Endodermal cell (in vitro differentiated cells): ENCODE data around the gene CLEC1A. TPM values are rescaled to one million over a fixed set of nuclear protein-coding genes. Genes with fewer than 3 reads are reported as not detected.

ENCODE experiments used
- DNase-seq: peaks from one replicate; pipeline ENCODE4 v3.0.0-alpha.2; 2017
- H3K27ac ChIP-seq: 2 replicates; pipeline ENCODE4 v1.5.1; 2013; ENCODE audit warnings: mild to moderate bottlenecking, low read depth, low read length, moderate library complexity
- H3K27me3 ChIP-seq: 2 replicates; pipeline ENCODE4 v1.6.1; 2013; ENCODE audit warnings: mild to moderate bottlenecking, low read length, moderate library complexity; ENCODE audit not compliant: insufficient read depth, control insufficient read depth, poor library complexity, severe bottlenecking
- H3K36me3 ChIP-seq: 2 replicates; pipeline ENCODE4 v1.7.0; 2013; ENCODE audit warnings: mild to moderate bottlenecking, low read length, moderate library complexity; ENCODE audit not compliant: control insufficient read depth, insufficient read depth
- H3K4me1 ChIP-seq: one replicate; pipeline ENCODE4 v1.7.0; 2013; ENCODE audit warnings: low read length; ENCODE audit not compliant: control insufficient read depth, insufficient read depth
- H3K4me3 ChIP-seq: 2 replicates; pipeline ENCODE4 v1.5.1; 2013; ENCODE audit warnings: mild to moderate bottlenecking, low read length, moderate library complexity
- H3K9ac ChIP-seq: 2 replicates; pipeline ENCODE4 v1.6.1; 2013; ENCODE audit warnings: mild to moderate bottlenecking, low read length, moderate library complexity; ENCODE audit not compliant: poor library complexity, severe bottlenecking; ENCODE audit errors: extremely low read depth
- H3K9me3 ChIP-seq: 2 replicates; pipeline ENCODE4 v1.6.1; 2013; ENCODE audit warnings: mild to moderate bottlenecking, low read length, moderate library complexity; ENCODE audit not compliant: control insufficient read depth
- H3K27ac Mint-ChIP-seq: 2 replicates; pipeline ENCODE4 v1.8.0; 2020; ENCODE audit warnings: mixed read lengths
- H3K27me3 Mint-ChIP-seq: 2 replicates; pipeline ENCODE4 v1.8.0; 2021; ENCODE audit warnings: mild to moderate bottlenecking, mixed read lengths; ENCODE audit not compliant: insufficient read depth
- H3K36me3 Mint-ChIP-seq: 2 replicates; pipeline ENCODE4 v1.8.0; 2020; ENCODE audit warnings: low read depth, mixed read lengths
- H3K4me1 Mint-ChIP-seq: 2 replicates; pipeline ENCODE4 v1.8.0; 2020; ENCODE audit warnings: mixed read lengths
- H3K4me3 Mint-ChIP-seq: 2 replicates; pipeline ENCODE4 v1.8.0; 2020; ENCODE audit warnings: mild to moderate bottlenecking, moderate library complexity, mixed read lengths
- H3K9me3 Mint-ChIP-seq: 2 replicates; pipeline ENCODE4 v1.8.0; 2020; ENCODE audit warnings: mild to moderate bottlenecking, mixed read lengths
- WGBS, 2 experiments: methylation state at CpG; one replicate each; pipeline versions ENCODE4 v1.1.5 to v1.1.7; 2013; ENCODE audit warnings: missing lambda C conversion rate in 2 of 2, mixed read lengths in 1 of 2; ENCODE audit not compliant: insufficient coverage in 1 of 2, insufficient read length in 1 of 2; 5-methylcytosine and 5-hydroxymethylcytosine counted together
- total RNA-seq, 2 donors: library from RNA; stranded (reverse); fragmentation: NEBNext Ultra II Directional in 1 of 2; extraction: Animal tissue kit (Norgen Biotek cat#: 25700) in 1 of 2; gene quantifications; 2 replicates in 1 of 2; 3 replicates in 1 of 2; pipeline ENCODE4 v1.2.1, GENCODE V29; 2021
- TF ChIP-seq, protein P1 (sequence below): fragments of 200-600 bp; sonication (generic); conservative IDR thresholded peaks from 2 replicates; pipeline ENCODE4 v1.5.0; 2021; ENCODE audit warnings: antibody characterized with exemption, mild to moderate bottlenecking

The CLEC1A gene
- total RNA-seq, 2 donors from 2014 or later, result not detected

DNA sequence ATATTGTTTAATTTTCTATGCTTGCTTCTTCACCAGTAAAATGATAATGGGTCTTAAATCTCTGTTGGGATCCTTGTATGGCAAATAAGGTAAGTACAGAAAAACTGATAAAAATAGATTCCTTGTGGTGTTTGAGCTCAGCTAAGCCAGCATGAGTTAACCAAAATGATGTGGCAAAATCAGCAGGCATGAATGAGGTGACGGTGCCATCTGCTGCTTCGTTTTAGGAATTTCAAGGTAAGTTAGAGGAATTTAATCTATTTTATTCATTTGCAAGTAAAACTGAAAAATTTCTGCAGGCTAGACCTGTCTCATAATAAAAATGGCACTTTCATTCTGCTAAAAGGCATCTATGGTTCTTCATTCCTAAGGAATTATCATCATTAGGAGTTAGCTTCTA, 41.2 kb upstream of the CLEC1A start:
- DNase-seq, result peak; percentile 76
- no peaks in the 10 kb centered on the region for H3K27me3 ChIP-seq
- no peaks in the 10 kb centered on the region for H3K4me1 ChIP-seq
- 7 to 8% methylated on average over 2 of the region's 2 CpGs for WGBS, 2 experiments
- Mint-ChIP-seq H3K27me3 (no peaks in the 10 kb centered on the region), H3K4me1 (peaks cover 14% of the 10 kb centered on the region), H3K27ac (no peak overlapping the region), H3K4me3 (no peak overlapping the region), H3K36me3 (no peaks in the 10 kb centered on the region), H3K9me3 (peaks cover 4% of the 10 kb centered on the region)
- no peak overlapping the region for H3K4me3 ChIP-seq
- H3K27ac ChIP-seq, result no peak overlapping the region
- no peak overlapping the region for H3K9ac ChIP-seq
- TF ChIP-seq, protein P1, sequence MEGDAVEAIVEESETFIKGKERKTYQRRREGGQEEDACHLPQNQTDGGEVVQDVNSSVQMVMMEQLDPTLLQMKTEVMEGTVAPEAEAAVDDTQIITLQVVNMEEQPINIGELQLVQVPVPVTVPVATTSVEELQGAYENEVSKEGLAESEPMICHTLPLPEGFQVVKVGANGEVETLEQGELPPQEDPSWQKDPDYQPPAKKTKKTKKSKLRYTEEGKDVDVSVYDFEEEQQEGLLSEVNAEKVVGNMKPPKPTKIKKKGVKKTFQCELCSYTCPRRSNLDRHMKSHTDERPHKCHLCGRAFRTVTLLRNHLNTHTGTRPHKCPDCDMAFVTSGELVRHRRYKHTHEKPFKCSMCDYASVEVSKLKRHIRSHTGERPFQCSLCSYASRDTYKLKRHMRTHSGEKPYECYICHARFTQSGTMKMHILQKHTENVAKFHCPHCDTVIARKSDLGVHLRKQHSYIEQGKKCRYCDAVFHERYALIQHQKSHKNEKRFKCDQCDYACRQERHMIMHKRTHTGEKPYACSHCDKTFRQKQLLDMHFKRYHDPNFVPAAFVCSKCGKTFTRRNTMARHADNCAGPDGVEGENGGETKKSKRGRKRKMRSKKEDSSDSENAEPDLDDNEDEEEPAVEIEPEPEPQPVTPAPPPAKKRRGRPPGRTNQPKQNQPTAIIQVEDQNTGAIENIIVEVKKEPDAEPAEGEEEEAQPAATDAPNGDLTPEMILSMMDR, result peak; percentile 99
- H3K9me3 ChIP-seq, result no peaks in the 10 kb centered on the region
- no peaks in the 10 kb centered on the region for H3K36me3 ChIP-seq

DNA sequence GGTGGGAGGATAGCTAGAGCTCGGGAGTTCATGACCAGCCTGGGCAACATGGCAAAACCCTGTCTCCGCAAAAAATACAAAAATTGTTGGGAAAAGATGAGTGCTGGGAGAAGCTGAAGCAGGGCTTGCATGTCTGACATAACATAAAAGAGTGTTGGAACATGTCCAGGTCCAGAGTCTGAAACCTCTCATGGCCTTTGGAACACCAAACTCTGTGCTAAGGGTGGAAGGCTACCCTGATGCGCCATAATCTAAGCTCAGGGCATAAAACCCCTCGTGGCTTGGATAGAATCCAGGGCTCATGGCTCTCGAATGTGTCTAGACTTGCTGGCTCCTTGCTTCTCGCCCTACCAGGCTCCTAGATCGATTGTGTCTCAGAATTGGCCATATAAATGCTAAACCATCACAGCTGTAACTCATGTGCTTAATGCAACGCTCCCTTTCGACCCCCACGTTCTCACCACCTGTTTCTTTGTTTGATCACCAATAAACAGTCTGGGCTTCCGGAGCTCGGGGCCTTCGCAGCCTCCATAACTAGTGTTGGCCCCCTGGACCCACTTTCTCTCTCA, 37.9 kb upstream of the CLEC1A start:
- H3K9ac ChIP-seq, result no peak overlapping the region
- TF ChIP-seq, protein P1, result no peak
- H3K27me3 Mint-ChIP-seq, result no peaks in the 10 kb centered on the region
- H3K27me3 ChIP-seq, result no peaks in the 10 kb centered on the region
- WGBS, 2 experiments, result 92 to 94% methylated on average over 11 to 13 of the region's 13 CpGs
- peaks cover 16% of the 10 kb centered on the region for H3K4me1 Mint-ChIP-seq
- H3K4me3 Mint-ChIP-seq, result no peak overlapping the region
- H3K9me3 Mint-ChIP-seq, result peaks cover 4% of the 10 kb centered on the region
- H3K27ac Mint-ChIP-seq, result no peak overlapping the region
- DNase-seq, result no peak
- H3K27ac ChIP-seq, result no peak overlapping the region
- H3K4me1 ChIP-seq, result peaks cover 4% of the 10 kb centered on the region
- no peaks in the 10 kb centered on the region for H3K36me3 Mint-ChIP-seq
- H3K4me3 ChIP-seq, result no peak overlapping the region
- no peaks in the 10 kb centered on the region for H3K36me3 ChIP-seq
- no peaks in the 10 kb centered on the region for H3K9me3 ChIP-seq

DNA sequence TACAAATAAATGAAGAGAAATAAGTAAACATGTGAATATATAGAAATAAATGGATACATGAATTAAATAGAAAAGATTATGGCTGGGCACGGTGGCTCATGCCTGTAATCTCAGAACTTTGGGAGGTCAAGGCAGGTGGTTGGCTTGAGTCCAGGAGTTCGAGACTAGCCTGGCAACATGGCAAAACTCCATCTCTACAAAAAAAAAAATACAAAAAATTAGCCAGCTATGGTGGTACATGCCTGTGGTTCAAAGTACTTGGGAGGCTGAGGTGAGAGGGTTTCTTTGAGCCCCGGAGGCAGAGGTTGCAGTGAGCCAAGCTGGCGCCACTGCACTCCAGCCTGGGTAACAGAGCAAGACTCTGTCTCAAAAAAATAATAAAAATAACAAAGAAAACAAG, 36.3 kb upstream of the CLEC1A start:
- no peak overlapping the region for H3K27ac ChIP-seq
- peaks cover 4% of the 10 kb centered on the region for H3K9me3 Mint-ChIP-seq
- TF ChIP-seq, protein P1, result no peak

More for the DNA sequence above, 36.3 kb upstream of the CLEC1A start:
- Mint-ChIP-seq H3K4me3 (no peak overlapping the region), H3K4me1 (peaks cover 22% of the 10 kb centered on the region), H3K27me3 (no peaks in the 10 kb centered on the region), H3K36me3 (no peaks in the 10 kb centered on the region), H3K27ac (no peak overlapping the region)
- 87 to 91% methylated on average over 2 to 3 of the region's 4 CpGs for WGBS, 2 experiments
- Histone ChIP-seq H3K4me1 (peaks cover 4% of the 10 kb centered on the region), H3K9ac (no peak overlapping the region), H3K36me3 (no peaks in the 10 kb centered on the region), H3K4me3 (no peak overlapping the region), H3K27me3 (no peaks in the 10 kb centered on the region), H3K9me3 (no peaks in the 10 kb centered on the region)
- DNase-seq, result no peak
